Activated T-helper 2 cell treated with anti-CD3 and anti-CD28 coated beads, Interferon-gamma antibody, Interleukin-2, Interleukin-4, amounts not matched to agents 10 μg/mL and 5 μg/mL and 100 μg/mL, durations not matched to agents 14 hours and 24 hours and 36 hours (primary cell): Measurements from ENCODE around the gene MET. TPM values are rescaled to one million over a fixed set of nuclear protein-coding genes. Genes with fewer than 3 reads are reported as not detected.

Experiments
- DNase-seq: peaks from one replicate; pipeline ENCODE4 v3.0.0; 2021; ENCODE audit warnings: low spot score
- H3K27ac Mint-ChIP-seq: one replicate; pipeline ENCODE4 v1.8.0; 2021; ENCODE audit warnings: mixed read lengths
- H3K27me3 Mint-ChIP-seq: one replicate; pipeline ENCODE4 v1.8.0; 2021; ENCODE audit warnings: low read depth, mixed read lengths
- H3K36me3 Mint-ChIP-seq: one replicate; pipeline ENCODE4 v1.8.0; 2021; ENCODE audit warnings: low read depth, mixed read lengths
- H3K4me1 Mint-ChIP-seq: one replicate; pipeline ENCODE4 v1.8.0; 2021; ENCODE audit warnings: low read depth, mixed read lengths
- H3K4me3 Mint-ChIP-seq: one replicate; pipeline ENCODE4 v1.8.0; 2021; ENCODE audit warnings: low read depth, mild to moderate bottlenecking, moderate library complexity, mixed read lengths
- H3K9me3 Mint-ChIP-seq: one replicate; pipeline ENCODE4 v1.8.0; 2021; ENCODE audit warnings: mixed read lengths
- intact Hi-C: fragments of 100-400 bp; cut with micrococcal nuclease; formaldehyde crosslinking; loops from one replicate; pipeline ENCODE4 v1.15.1; 2023
- total RNA-seq: library from RNA; stranded (reverse); gene quantifications from 2 replicates; pipeline ENCODE4 v1.2.3, GENCODE V29; 2022

The MET gene
- total RNA-seq, 1 donor from 2014 or later, result 1.5 TPM

DNA sequence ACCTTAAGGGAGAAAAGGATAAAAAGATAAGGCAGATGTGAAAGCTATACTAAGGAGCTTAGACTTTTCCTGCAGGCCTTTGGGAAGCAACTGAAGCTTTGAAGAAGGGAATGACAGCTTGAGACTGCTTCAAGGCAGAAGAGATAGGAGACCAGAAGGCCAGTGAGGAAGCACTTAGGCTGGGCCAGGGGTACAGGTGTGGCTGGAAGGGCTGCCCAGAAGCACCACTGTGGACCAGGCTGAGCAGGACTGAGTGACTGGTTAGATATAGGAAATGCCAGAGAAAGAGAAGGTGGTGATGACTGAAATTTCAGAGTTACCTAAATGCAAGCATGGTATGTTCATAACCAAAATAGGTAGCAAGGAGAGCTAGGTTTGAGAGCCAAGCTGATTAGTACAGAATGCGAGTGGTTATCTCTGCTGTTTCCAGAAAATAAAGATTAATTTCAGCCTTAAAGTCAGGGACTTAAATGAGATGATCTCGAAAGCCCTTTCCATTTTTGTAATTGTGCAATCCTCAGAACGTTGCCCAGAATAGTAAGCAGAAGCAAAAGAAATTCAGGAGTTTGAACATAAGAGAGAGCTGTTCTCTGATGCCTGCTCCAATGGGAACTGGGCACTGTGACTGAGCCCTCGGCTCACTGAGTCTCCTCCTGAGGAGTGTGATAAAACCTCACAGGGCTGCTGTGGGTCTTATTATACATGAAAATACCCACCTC is 54.9 kb downstream of the MET start:
- Mint-ChIP-seq H3K4me3 (no peak overlapping the region), H3K27me3 (peaks cover 2% of the 10 kb centered on the region), H3K9me3 (no peaks in the 10 kb centered on the region), H3K4me1 (no peaks in the 10 kb centered on the region), H3K36me3 (no peaks in the 10 kb centered on the region), H3K27ac (no peak overlapping the region)
- no peak for DNase-seq
- intact Hi-C loops, result no loop called here

DNA sequence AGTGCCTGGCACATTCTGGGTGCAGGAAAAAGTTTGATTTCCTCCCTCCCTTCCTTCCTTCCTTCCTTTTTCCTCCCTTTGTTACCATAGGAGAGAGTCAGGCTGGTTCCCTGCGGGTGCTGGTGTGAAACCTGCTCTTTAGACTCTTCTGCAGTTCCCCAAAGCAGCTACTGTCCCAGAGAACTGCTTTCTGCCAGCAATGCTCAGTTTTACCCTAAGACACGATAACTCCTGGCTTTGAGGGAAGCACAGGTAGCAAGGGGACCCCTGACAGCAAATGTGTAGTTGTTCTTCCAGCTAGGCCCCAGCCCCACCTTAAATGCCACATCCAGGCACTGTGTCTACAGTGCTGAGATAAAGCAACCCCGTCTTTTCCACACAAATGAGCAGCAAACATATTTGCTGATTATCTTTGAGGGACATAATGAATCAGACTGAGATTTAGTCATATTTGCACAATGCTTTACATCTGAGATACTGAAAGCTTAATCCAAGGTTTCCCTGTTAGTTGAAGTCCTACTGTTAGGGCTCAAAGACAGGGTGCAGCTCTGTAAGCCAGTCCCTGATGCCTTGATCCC is 55.5 kb downstream of the MET start:
- intact Hi-C loops, result no loop called here

DNA sequence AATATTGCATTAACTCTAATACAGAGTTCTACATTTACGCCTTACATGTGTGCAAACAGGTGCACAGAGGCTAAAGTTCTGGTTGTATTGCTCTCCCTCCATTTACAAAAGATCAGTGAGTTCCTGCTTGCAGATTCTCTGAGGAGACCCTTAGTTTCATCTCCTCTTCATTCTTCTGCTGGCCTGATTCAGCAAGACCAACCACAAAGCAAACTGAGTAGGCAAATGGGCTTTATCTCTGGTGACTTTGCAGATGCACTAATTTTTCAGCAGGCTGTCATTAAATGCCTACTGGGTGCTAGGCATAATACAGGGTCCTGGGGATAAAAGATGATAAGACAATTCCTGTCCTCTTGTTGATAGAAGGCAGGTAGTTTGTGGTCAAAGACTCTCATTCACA is 56.4 kb downstream of the MET start:
- H3K27ac Mint-ChIP-seq, result no peak overlapping the region
- no peaks in the 10 kb centered on the region for H3K9me3 Mint-ChIP-seq
- intact Hi-C loops, result no loop called here
- no peak for DNase-seq
- no peaks in the 10 kb centered on the region for H3K36me3 Mint-ChIP-seq
- H3K27me3 Mint-ChIP-seq, result peaks cover 4% of the 10 kb centered on the region
- no peaks in the 10 kb centered on the region for H3K4me1 Mint-ChIP-seq
- H3K4me3 Mint-ChIP-seq, result no peak overlapping the region

More for the DNA sequence above, 55.5 kb downstream of the MET start:
- no peak for DNase-seq
- H3K27ac Mint-ChIP-seq, result no peak overlapping the region
- peaks cover 4% of the 10 kb centered on the region for H3K27me3 Mint-ChIP-seq
- H3K4me1 Mint-ChIP-seq, result no peaks in the 10 kb centered on the region
- no peaks in the 10 kb centered on the region for H3K36me3 Mint-ChIP-seq
- H3K4me3 Mint-ChIP-seq, result no peak overlapping the region
- no peaks in the 10 kb centered on the region for H3K9me3 Mint-ChIP-seq

DNA sequence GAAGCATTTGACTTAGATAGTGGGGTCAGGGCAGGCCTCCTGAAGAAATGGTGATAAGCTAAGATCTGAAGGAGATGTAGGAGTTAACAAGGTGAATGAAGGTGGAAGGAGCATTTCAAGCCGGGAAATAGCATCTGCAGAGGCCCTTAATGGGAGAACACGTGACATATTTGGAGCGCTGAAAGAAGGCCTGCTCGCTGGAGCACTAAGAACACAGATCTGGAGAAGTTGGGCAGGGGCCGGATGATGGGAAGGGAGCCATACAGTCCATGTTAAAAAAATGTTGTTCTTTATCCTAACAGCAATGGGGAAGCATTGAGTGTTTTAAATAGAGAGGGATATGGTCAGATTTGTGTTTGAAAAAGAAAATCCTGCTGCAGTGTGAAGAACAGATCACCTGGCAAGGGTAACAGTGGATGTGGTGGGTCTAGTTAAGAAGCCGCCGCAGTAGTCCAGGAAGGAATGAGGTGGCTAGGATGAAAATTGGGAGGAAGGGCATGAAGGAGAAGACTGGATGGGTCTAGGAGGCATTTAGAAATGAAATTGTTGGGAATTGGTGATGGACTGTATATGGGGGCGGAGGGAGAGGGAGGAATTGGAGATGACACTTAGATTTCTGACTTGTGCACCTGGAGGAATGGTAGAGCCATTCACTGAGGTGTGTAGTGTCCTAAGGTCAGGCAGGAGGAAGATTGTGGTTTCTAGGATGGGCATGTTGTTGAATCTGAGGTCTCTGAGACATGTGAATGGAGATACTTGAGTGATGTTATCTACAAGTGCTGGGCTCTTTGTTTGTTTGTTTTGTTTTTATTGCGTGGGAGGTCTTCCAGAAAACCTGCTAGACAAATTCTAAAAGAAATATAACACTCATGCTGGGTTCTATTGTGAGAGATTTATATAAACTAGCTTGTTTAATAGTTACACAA is 58.4 kb downstream of the MET start:
- no peak overlapping the region for H3K27ac Mint-ChIP-seq
- H3K36me3 Mint-ChIP-seq, result no peaks in the 10 kb centered on the region
- peaks cover 4% of the 10 kb centered on the region for H3K27me3 Mint-ChIP-seq
- no peak overlapping the region for H3K4me3 Mint-ChIP-seq
- DNase-seq, result no peak
- no peaks in the 10 kb centered on the region for H3K4me1 Mint-ChIP-seq
- H3K9me3 Mint-ChIP-seq, result no peaks in the 10 kb centered on the region
- intact Hi-C loops, result no loop called here

DNA sequence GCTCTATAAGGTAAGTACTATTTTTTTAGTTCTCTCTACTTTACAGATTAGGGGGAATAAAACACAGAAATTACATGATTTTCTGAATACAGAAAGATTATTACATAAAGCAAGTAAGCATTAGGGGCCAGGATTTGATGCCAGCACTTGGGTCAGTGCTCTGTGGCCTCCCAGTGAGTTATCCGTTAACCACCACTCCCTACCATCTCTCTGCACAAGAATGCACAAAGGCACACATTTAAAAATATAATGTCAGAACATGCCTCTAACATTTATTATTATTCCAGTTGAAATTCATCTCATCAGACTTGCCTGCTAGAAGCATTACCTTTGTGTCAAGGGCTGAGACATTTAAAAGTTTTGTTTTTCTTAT is 59.0 kb downstream of the MET start:
- Mint-ChIP-seq H3K9me3 (no peaks in the 10 kb centered on the region), H3K4me1 (no peaks in the 10 kb centered on the region), H3K27me3 (peaks cover 4% of the 10 kb centered on the region), H3K36me3 (no peaks in the 10 kb centered on the region), H3K27ac (no peak overlapping the region), H3K4me3 (no peak overlapping the region)
- intact Hi-C loops, result no loop called here
- no peak for DNase-seq

DNA sequence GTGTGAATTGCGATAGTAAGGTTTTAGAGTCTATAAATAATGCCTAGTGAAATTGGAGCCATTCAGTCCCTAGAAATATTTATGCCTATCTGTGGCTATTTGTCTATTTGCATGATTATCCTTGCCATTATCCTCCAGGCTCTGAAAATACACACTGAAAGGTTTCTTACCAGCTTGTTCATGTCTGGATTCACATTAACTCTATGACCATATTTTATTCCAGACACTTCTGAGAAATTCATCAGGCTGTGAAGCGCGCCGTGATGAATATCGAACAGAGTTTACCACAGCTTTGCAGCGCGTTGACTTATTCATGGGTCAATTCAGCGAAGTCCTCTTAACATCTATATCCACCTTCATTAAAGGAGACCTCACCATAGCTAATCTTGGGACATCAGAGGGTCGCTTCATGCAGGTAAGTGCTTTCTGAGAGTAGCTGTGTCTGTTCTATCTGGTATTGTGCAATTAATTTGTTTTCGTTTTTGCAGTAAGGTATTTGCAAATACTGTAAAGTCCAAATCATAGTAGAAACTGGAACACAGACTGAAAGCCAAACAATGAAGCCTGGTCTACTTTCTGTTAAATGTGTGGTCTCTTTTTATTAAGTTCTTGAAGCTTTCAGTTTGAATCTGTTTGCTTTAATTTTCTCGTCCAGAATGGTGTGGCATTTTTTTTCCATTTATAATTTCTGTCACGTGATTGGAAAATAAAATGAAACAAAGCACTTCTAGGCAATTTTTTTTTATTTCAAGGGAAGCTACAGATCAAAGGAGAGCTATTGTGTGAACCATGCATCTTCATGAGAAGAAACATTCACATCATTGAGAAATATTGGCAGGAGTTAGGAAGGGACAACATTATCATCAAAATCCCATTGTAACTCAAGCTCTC is 59.7 kb downstream of the MET start:
- Mint-ChIP-seq H3K9me3 (no peaks in the 10 kb centered on the region), H3K4me1 (no peaks in the 10 kb centered on the region), H3K27ac (no peak overlapping the region), H3K27me3 (peaks cover 4% of the 10 kb centered on the region), H3K4me3 (no peak overlapping the region), H3K36me3 (no peaks in the 10 kb centered on the region)
- DNase-seq, result no peak
- intact Hi-C loops, result no loop called here

DNA sequence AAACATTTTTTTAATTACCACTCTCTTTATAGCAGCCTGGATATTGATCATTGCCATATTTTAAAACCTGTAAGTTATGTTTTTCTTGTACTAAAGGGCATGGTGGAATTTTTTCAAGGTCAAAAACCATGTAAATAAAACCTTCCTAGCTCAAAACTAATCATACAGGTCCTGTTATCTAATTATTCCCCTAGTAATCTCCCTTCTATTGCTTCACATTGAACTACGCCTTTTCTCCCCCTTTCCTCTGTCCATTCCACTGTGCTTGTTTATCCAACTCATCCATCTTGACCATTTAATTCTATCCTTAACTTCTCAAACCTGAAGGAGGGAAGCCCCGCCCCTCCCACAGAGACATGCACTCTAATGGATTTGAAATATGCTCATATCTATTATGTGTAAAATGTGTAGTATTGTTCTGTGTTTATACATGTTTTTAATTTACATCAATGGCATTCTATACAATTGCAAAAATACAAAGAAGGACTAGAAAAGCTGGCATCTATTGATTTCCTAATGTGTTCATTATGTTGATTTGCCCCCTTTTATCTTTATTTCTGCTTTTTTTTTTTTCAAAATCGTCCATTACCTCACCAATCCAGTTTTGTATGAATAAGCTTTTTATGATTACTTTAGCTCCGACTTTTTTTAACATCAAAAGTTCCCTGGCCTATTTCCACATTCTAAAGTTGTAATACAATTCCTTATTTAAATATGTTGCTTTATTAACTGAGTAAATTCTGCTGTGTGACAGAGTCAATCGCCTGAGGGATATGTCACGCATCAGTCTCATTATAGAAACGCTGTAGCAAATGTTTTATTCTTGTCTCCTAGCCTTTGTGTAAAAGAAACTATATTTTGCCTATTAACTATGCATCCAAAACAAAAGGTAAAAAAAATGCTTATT is 61.0 kb downstream of the MET start:
- no peak overlapping the region for H3K27ac Mint-ChIP-seq
- intact Hi-C loops, result no loop called here
- H3K9me3 Mint-ChIP-seq, result no peaks in the 10 kb centered on the region
- H3K4me1 Mint-ChIP-seq, result no peaks in the 10 kb centered on the region
- H3K4me3 Mint-ChIP-seq, result no peak overlapping the region
- H3K36me3 Mint-ChIP-seq, result no peaks in the 10 kb centered on the region
- no peak for DNase-seq
- peaks cover 4% of the 10 kb centered on the region for H3K27me3 Mint-ChIP-seq

DNA sequence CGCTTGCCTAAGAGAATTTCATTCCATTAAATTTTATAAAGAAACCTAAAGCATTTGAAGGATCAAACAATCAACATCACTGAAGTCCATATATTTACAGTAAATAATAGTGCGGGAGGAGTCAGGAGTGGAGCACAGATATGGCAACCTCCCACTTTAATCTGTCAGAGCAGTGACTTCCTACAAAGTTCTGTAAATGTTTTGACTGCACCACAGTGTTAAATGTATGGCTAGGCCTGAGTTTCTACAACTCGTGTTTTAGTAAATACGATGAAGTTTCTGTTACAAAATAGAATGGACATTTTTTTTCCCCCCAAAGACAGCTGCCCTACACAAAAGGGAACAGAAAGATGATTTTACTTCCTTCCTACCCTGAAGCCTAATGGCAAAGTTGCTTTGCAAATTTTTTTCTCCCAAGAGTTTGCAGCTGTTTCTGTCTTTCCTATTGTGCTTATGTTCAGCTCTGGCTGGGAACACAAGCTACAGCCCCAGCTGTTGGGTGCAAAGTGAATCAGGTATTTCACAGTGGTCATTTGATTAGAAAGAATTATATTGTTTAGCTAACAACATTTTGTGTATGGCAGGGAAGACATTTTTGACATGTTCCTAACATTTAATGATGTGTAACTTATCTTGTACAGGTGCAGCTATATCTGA is 62.1 kb downstream of the MET start:
- Mint-ChIP-seq H3K9me3 (no peaks in the 10 kb centered on the region), H3K4me1 (no peaks in the 10 kb centered on the region), H3K4me3 (no peak overlapping the region), H3K27ac (no peak overlapping the region), H3K27me3 (peaks cover 7% of the 10 kb centered on the region), H3K36me3 (no peaks in the 10 kb centered on the region)
- intact Hi-C loops, result no loop called here
- no peak for DNase-seq

DNA sequence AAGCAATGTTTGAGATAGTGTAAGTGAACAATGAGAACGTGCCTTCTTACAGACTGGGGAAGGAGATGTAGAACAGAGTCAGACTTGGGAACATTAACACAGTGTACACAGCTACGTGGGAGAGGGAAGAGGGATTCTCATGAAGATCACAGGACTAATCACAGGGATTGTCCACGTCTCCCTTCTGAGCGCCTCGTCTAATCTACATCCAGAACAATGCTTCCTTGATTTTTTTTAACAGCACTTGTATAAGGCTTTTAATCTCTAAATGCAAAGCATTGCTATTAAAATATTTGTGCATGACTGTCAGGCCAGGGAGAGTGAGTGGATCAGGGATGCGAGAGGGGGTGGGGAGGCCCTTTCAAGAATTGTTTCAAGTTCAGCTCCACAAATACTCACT is 62.7 kb downstream of the MET start:
- no peaks in the 10 kb centered on the region for H3K36me3 Mint-ChIP-seq
- H3K9me3 Mint-ChIP-seq, result no peaks in the 10 kb centered on the region
- no peak for DNase-seq
- intact Hi-C loops, result no loop called here
- H3K27ac Mint-ChIP-seq, result no peak overlapping the region
- no peaks in the 10 kb centered on the region for H3K4me1 Mint-ChIP-seq
- peaks cover 7% of the 10 kb centered on the region for H3K27me3 Mint-ChIP-seq
- H3K4me3 Mint-ChIP-seq, result no peak overlapping the region

DNA sequence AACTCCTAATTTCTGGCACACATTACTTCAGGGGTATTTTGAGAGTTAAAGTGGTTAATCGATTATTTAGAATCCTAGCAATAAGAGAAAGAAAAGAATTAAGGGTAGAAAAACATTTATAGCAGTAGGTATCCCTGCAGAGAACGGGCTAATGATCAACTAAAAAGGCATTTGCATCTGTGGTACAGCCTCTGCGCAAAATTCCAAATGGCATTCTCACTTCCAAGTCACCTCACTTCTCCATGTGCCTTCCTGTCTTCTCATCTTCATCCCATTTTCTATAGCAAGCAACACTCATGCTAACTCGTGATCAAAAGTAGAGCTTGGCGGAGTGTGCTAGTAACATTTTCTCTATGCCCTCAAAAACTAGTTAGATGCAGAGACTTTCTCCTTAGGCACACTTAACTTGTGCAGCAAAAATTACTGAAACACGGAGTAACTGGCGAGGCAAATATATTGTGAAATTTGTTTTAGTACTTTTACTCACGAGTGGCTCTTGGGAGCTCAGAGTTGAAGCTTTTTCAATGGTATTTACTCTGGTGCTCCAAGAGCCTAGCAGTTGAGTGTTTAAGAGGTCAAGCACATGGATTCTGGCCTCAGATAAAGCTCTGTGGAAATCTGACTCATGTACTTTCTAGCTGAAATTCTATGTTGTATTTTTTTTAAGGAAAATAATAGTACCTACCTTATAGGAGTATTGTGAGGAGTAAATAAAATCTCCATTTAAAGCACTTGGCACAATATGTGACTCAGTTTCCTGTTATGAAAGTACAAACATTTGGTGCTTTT is 65.1 kb downstream of the MET start:
- no peaks in the 10 kb centered on the region for H3K4me1 Mint-ChIP-seq
- H3K9me3 Mint-ChIP-seq, result no peaks in the 10 kb centered on the region
- H3K4me3 Mint-ChIP-seq, result no peak overlapping the region
- intact Hi-C loops, result no loop called here
- H3K36me3 Mint-ChIP-seq, result no peaks in the 10 kb centered on the region
- DNase-seq, result no peak
- H3K27me3 Mint-ChIP-seq, result peaks cover 7% of the 10 kb centered on the region
- no peak overlapping the region for H3K27ac Mint-ChIP-seq

DNA sequence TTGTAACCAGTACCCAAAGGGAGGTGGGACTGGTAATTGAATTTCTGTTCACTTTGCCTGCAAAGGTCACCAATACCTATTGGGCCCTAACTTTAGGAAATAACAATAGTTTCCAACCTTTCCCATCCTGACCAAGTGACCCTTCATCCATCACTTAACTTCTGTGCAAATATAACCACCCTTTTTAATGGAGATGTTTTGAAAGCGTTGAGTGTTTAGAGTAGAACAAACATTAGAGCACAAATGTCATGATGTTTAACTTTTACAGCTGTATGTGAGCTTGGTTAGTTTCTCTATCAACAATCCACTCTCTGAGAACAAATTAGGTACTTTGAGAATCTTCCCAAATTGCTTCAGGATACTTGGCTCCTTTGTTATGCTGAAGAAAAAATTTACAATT is 66.4 kb downstream of the MET start:
- H3K36me3 Mint-ChIP-seq, result no peaks in the 10 kb centered on the region
- DNase-seq, result no peak
- H3K9me3 Mint-ChIP-seq, result no peaks in the 10 kb centered on the region
- H3K27me3 Mint-ChIP-seq, result peaks cover 7% of the 10 kb centered on the region
- intact Hi-C loops, result no loop called here
- H3K4me3 Mint-ChIP-seq, result no peak overlapping the region
- no peak overlapping the region for H3K27ac Mint-ChIP-seq
- H3K4me1 Mint-ChIP-seq, result no peaks in the 10 kb centered on the region
